Measurements from ENCODE around the gene LEFTY1. TPM values are rescaled to one million over a fixed set of nuclear protein-coding genes. Genes with fewer than 3 reads are reported as not detected.

The LEFTY1 gene
- total and polyA plus RNA-seq, 2 donors (not counting 3 experiments of a cell fraction or from before 2014, with no cell fraction given) = not detected

DNA sequence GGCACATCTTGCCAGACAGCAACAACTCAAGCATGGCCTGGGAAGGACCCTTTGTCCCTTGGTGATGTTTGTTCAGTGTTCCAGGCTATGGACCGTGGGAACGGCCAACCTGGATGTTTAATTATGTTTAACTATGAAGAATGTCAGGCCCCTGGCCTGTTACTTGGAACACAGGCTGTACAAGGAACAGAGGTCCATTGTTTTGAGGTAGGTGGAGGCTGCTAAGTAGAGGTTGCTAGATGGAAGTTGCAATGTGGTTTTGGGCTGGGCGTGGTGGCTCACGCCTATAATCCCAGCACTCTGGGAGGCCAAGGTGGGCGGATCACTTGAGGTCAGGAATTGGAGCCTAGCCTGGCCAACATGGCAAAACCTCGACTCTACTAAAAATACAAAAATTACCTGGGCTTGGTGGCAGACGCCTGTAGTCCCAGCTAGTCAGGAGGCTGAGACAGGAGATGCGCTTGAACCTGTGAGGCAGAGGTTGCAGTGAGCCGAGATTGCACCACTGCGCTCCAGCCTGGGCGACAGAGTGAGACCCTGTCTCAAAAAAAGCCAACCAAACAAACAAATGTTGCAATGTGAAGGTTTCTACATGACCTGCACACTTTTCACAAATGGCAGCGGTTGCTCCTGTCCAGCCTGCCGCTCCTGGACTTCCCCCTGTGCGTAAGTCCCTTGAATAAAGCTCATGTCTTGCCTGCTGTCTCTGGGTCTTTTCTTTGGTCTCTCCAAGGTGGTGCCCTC lies 2.5 kb upstream of the LEFTY1 start:
- Histone ChIP-seq H3K79me2 (ENCODE audit: control insufficient read depth, insufficient read depth, low read length) (no peaks in the 10 kb centered on the region), H2AFZ (ENCODE audit: low read depth, low read length) (no peak overlapping the region), H4K20me1 (replicated peaks; ENCODE audit: control insufficient read depth, extremely low read depth, insufficient read depth, low read length) (no peaks in the 10 kb centered on the region), H3K36me3 (ENCODE audit: control insufficient read depth in 2 of 2, extremely low read depth in 1 of 2, insufficient read depth in 2 of 2, low read length in 2 of 2) (no peaks in the 10 kb centered on the region), H3K9me1 (replicated peaks; ENCODE audit: control insufficient read depth, extremely low read depth, insufficient read depth, low read length) (no peaks in the 10 kb centered on the region), H3K27me3 (ENCODE audit: control insufficient read depth in 2 of 2, insufficient read depth in 2 of 2, low read length in 2 of 2) (no peaks in the 10 kb centered on the region), H3K4me2 (ENCODE audit: insufficient read depth, low read length) (no peak overlapping the region), H3K27ac (ENCODE audit: insufficient read depth, low read depth, low read length) (no peak overlapping the region), H3K9me3 (replicated peaks; ENCODE audit: control insufficient read depth, insufficient read depth, low read length) (no peaks in the 10 kb centered on the region), H3K9ac (replicated peaks; ENCODE audit: extremely low read depth, insufficient read depth, low read length) (no peak overlapping the region), H3K4me1 (ENCODE audit: control insufficient read depth, extremely low read depth, insufficient read depth, low read length) (no peaks in the 10 kb centered on the region), H3K4me3 (replicated peaks in 1 of 3; ENCODE audit: insufficient read depth in 1 of 3, low read depth in 1 of 3, low read length in 3 of 3) (no peak overlapping the region)
- ChIA-PET POLR2A (no interaction called here), CTCF (interaction anchor here (2.2 kb wide), 1 partner anchor 13 kb away, joined by 7 read pairs; no protein-coding TSS in a partner anchor)
- dilution Hi-C loops (cut with MboI; ENCODE audit: extremely low pct_ligation_motif_present, low sequenced_read_pairs) (no loop called here), intact Hi-C loops (cut with micrococcal nuclease) (no loop called here)
- BruUV-seq (replicated peaks) = no TSS peak
- DNase-seq (ENCODE audit: low read depth, low spot score) (no peak), FAIRE-seq (no peak)
- TF ChIP-seq POLR2AphosphoS5 (IDR thresholded peaks at IDR 0.05; ENCODE audit: insufficient read depth, low read depth, low read length) (no peak), GATA2 (IDR thresholded peaks at IDR 0.05; ENCODE audit: insufficient read depth, insufficient read length, low read depth, low read length) (no peak), EZH2 (IDR thresholded peaks at IDR 0.05; ENCODE audit: borderline replicate concordance, low read depth, low read length, severe bottlenecking) (no peak)

DNA sequence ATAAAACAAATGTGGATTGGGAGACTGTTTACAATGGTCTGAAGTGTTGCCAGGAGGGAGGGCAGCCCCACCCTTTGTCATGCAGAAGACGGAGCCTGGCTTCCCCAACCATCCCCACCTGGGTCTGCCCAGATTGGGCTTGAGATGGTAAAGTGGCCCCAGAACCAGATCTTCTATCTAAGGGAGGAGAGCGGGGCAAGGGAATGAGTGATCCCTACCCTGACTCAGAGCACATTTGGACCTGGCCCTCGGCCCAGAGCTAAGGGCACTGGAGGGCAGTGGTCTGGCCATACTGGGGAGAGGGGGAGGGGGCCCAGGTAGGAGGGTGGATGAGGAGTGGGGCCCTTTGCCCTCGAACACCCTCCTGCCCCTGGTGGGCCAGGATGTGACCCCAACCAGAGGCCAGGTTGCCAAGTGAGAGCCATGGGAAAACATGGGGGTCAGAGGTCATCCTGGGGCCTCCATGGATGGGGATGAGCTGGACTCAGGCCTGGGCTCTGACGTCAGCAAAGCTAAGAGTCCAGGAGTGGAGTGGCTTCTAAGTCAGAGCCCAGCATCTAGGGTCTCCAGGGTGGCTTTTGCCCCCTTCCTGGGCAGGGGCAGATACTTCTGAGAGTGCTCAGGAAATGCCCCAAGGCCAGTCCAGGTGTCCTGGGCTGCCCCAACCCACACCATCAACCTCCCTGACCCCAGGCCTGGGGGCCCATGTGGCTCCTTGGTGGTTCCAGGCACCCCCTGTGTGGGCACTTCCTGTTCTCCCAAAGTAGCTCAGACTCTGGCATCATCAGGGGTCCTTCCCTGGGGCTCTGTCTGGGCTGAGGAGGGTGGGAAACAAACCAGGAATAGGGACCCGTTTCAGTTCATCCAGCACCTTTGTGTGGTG lies 1.6 kb upstream of the LEFTY1 start:
- H3K4me1 ChIP-seq (ENCODE audit: control insufficient read depth, extremely low read depth, insufficient read depth, low read length) = no peaks in the 10 kb centered on the region
- no peaks in the 10 kb centered on the region for H3K79me2 ChIP-seq (ENCODE audit: control insufficient read depth, insufficient read depth, low read length)
- ChIA-PET POLR2A (no interaction called here), CTCF (interaction anchor here (1.0 to 2.2 kb wide), 6 partner anchors 14 to 416 kb away, joined by 3 to 7 read pairs (median 4); no protein-coding TSS in a partner anchor)
- H3K27me3 ChIP-seq (ENCODE audit: control insufficient read depth in 2 of 2, insufficient read depth in 2 of 2, low read length in 2 of 2) = no peaks in the 10 kb centered on the region
- no peak overlapping the region for H3K9ac ChIP-seq (replicated peaks; ENCODE audit: extremely low read depth, insufficient read depth, low read length)
- H4K20me1 ChIP-seq (replicated peaks; ENCODE audit: control insufficient read depth, extremely low read depth, insufficient read depth, low read length) = no peaks in the 10 kb centered on the region
- no peak overlapping the region for H2AFZ ChIP-seq (ENCODE audit: low read depth, low read length)
- no peak overlapping the region for H3K4me3 ChIP-seq (replicated peaks in 1 of 3; ENCODE audit: insufficient read depth in 1 of 3, low read depth in 1 of 3, low read length in 3 of 3)
- H3K27ac ChIP-seq (ENCODE audit: insufficient read depth, low read depth, low read length) = no peak overlapping the region
- DNase-seq (ENCODE audit: low read depth, low spot score) (no peak), FAIRE-seq (no peak)
- BruUV-seq (replicated peaks) = no TSS peak
- TF ChIP-seq EZH2 (IDR thresholded peaks at IDR 0.05; ENCODE audit: borderline replicate concordance, low read depth, low read length, severe bottlenecking) = no peak
- no peak for TF ChIP-seq FOS (IDR thresholded peaks at IDR 0.05; ENCODE audit: borderline replicate concordance, insufficient read depth, low read length)
- TF ChIP-seq POLR2AphosphoS5 (IDR thresholded peaks at IDR 0.05; ENCODE audit: insufficient read depth, low read depth, low read length) = no peak
- no peak for TF ChIP-seq MYC (IDR thresholded peaks at IDR 0.05; ENCODE audit: low read depth, low read length)
- TF ChIP-seq, protein P1, sequence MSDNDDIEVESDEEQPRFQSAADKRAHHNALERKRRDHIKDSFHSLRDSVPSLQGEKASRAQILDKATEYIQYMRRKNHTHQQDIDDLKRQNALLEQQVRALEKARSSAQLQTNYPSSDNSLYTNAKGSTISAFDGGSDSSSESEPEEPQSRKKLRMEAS (IDR thresholded peaks at IDR 0.05; ENCODE audit: insufficient read depth, insufficient read length) = no peak
- TF ChIP-seq GATA2 (IDR thresholded peaks at IDR 0.05; ENCODE audit: insufficient read depth, insufficient read length, low read depth, low read length) = no peak
- TF ChIP-seq CTCF (IDR thresholded peaks at IDR 0.05; ENCODE audit: extremely low read depth in 1 of 2, insufficient read depth in 1 of 2, low read depth in 1 of 2, low read length in 2 of 2) = no peak
- no peak for TF ChIP-seq JUN (IDR thresholded peaks at IDR 0.05; ENCODE audit: borderline replicate concordance, insufficient read depth, insufficient read length, low read depth)
- TF ChIP-seq POLR2A (IDR thresholded peaks at IDR 0.05; ENCODE audit: low read depth, low read length) = no peak
- H3K36me3 ChIP-seq (ENCODE audit: control insufficient read depth in 2 of 2, extremely low read depth in 1 of 2, insufficient read depth in 2 of 2, low read length in 2 of 2) = no peaks in the 10 kb centered on the region
- H3K4me2 ChIP-seq (ENCODE audit: insufficient read depth, low read length) = no peak overlapping the region
- no peaks in the 10 kb centered on the region for H3K9me1 ChIP-seq (replicated peaks; ENCODE audit: control insufficient read depth, extremely low read depth, insufficient read depth, low read length)
- H3K9me3 ChIP-seq (replicated peaks; ENCODE audit: control insufficient read depth, insufficient read depth, low read length) = no peaks in the 10 kb centered on the region
- intact Hi-C loops (cut with micrococcal nuclease) (no loop called here), dilution Hi-C loops (cut with MboI; ENCODE audit: extremely low pct_ligation_motif_present, low sequenced_read_pairs) (no loop called here)
